CD14-positive monocyte (primary cell): Measurements from ENCODE around the gene POC5. TPM values are rescaled to one million over a fixed set of nuclear protein-coding genes. Genes with fewer than 3 reads are reported as not detected.

Experiments used
- DNase-seq, 3 donors: peaks; one replicate each; pipeline ENCODE4 v3.0.0-alpha.2; 2011 to 2022
- H2AFZ ChIP-seq: 2 replicates; pipeline ENCODE4 v1.6.0; 2012; ENCODE audit warnings: mild to moderate bottlenecking, low read depth, low read length, inconsistent platforms; ENCODE audit not compliant: insufficient read depth, poor library complexity, severe bottlenecking
- H3K27ac ChIP-seq, 2 donors: 1 replicate in 1 of 2; 2 replicates in 1 of 2; pipeline ENCODE4 v1.5.1; 2012 to 2013; ENCODE audit warnings: low read length in 2 of 2, control low read depth in 1 of 2, inconsistent platforms in 1 of 2, low read depth in 1 of 2, mild to moderate bottlenecking in 1 of 2
- H3K27me3 ChIP-seq, 2 donors: one replicate each; pipeline versions ENCODE4 v1.6.0 to v1.6.1; 2011 to 2013; ENCODE audit warnings: low read length in 2 of 2; ENCODE audit not compliant: control insufficient read depth in 2 of 2, insufficient read depth in 2 of 2
- H3K36me3 ChIP-seq, 2 donors: replicated peaks in 1 of 2; 1 replicate in 1 of 2; 2 replicates in 1 of 2; pipeline versions ENCODE4 v1.5.1 to v1.6.1; 2012 to 2013; ENCODE audit warnings: low read length in 2 of 2, control low read depth in 1 of 2, inconsistent platforms in 1 of 2, mild to moderate bottlenecking in 1 of 2; ENCODE audit not compliant: insufficient read depth in 2 of 2, control insufficient read depth in 1 of 2
- H3K4me1 ChIP-seq, 2 donors: 1 replicate in 1 of 2; 2 replicates in 1 of 2; pipeline versions ENCODE4 v1.5.1 to v1.6.1; 2012 to 2013; ENCODE audit warnings: low read length in 2 of 2, control low read depth in 1 of 2, inconsistent platforms in 1 of 2, mild to moderate bottlenecking in 1 of 2, moderate library complexity in 1 of 2; ENCODE audit not compliant: insufficient read depth in 2 of 2, control insufficient read depth in 1 of 2
- H3K4me2 ChIP-seq: replicated peaks from 2 replicates; pipeline ENCODE3; 2012; ENCODE audit warnings: low read length, moderate library complexity, mild to moderate bottlenecking; ENCODE audit not compliant: poor library complexity, severe bottlenecking; ENCODE audit errors: extremely low read depth
- H3K4me3 ChIP-seq, 3 experiments: fragments of 200-600 bp in 1 of 3; sonication (generic) in 1 of 3; replicated peaks in 1 of 3; 1 replicate in 2 of 3; 2 replicates in 1 of 3; pipeline ENCODE4 v1.5.1; 2011 to 2013; ENCODE audit warnings: low read length in 3 of 3, mild to moderate bottlenecking in 3 of 3, control low read depth in 2 of 3, low read depth in 2 of 3, inconsistent platforms in 1 of 3, moderate library complexity in 1 of 3
- H3K79me2 ChIP-seq: 2 replicates; pipeline ENCODE4 v1.6.0; 2012; ENCODE audit warnings: mild to moderate bottlenecking, control low read depth, inconsistent platforms, low read length, moderate library complexity; ENCODE audit not compliant: insufficient read depth
- H3K9ac ChIP-seq: 2 replicates; pipeline ENCODE4 v1.6.0; 2017; ENCODE audit warnings: low read length, mild to moderate bottlenecking; ENCODE audit not compliant: insufficient read depth, poor library complexity, severe bottlenecking
- H3K9me3 ChIP-seq, 2 donors: replicated peaks in 1 of 2; 1 replicate in 1 of 2; 2 replicates in 1 of 2; pipeline versions ENCODE4 v1.5.1 to v1.6.1; 2012 to 2013; ENCODE audit warnings: low read length in 2 of 2, control low read depth in 1 of 2; ENCODE audit not compliant: control insufficient read depth in 1 of 2, insufficient read depth in 1 of 2
- H4K20me1 ChIP-seq: 2 replicates; pipeline ENCODE4 v1.6.0; 2012; ENCODE audit warnings: mild to moderate bottlenecking, low read length, control low read depth, moderate library complexity; ENCODE audit not compliant: insufficient read depth
- H3K27ac Mint-ChIP-seq, 7 donors: one replicate each; pipeline ENCODE4 v1.8.0; 2020; ENCODE audit warnings: mild to moderate bottlenecking in 7 of 7, mixed read lengths in 7 of 7, moderate library complexity in 6 of 7, inconsistent platforms in 2 of 7
- H3K27me3 Mint-ChIP-seq, 3 donors: one replicate each; pipeline ENCODE4 v1.8.0; 2021 to 2022; ENCODE audit warnings: low read depth in 3 of 3, mild to moderate bottlenecking in 3 of 3, mixed read lengths in 3 of 3, moderate library complexity in 3 of 3, inconsistent platforms in 1 of 3
- H3K36me3 Mint-ChIP-seq, 2 donors: one replicate each; pipeline ENCODE4 v1.8.0; 2020; ENCODE audit warnings: mixed read lengths in 2 of 2, inconsistent platforms in 1 of 2, mild to moderate bottlenecking in 1 of 2
- H3K4me1 Mint-ChIP-seq: one replicate; pipeline ENCODE4 v1.8.0; 2020; ENCODE audit warnings: mild to moderate bottlenecking, mixed read lengths
- H3K4me3 Mint-ChIP-seq, 2 donors: one replicate each; pipeline ENCODE4 v1.8.0; 2020; ENCODE audit warnings: mild to moderate bottlenecking in 2 of 2, mixed read lengths in 2 of 2, moderate library complexity in 1 of 2
- H3K9me3 Mint-ChIP-seq, 7 donors: one replicate each; pipeline ENCODE4 v1.8.0; 2020 to 2022; ENCODE audit warnings: mixed read lengths in 7 of 7, mild to moderate bottlenecking in 6 of 7, moderate library complexity in 6 of 7, inconsistent platforms in 2 of 7
- WGBS: methylation state at CpG from one replicate; pipeline ENCODE4 v1.1.5; 2013; ENCODE audit warnings: missing lambda C conversion rate; ENCODE audit not compliant: insufficient coverage; 5-methylcytosine and 5-hydroxymethylcytosine counted together
- intact Hi-C, 2 donors: fragments of 100-400 bp; cut with micrococcal nuclease; formaldehyde crosslinking; loops; one replicate each; pipeline versions ENCODE4 v1.15.0 to v1.15.1; 2023
- polyA plus RNA-seq, 3 donors: library from polyadenylated mRNA; depleted of rRNA in 1 of 3; unstranded in 2 of 3; stranded (reverse) in 1 of 3; fragments of 300-500 nt in 2 of 3; fragments of >200 nt in 1 of 3; fragmentation: Illumina TruSeq in 2 of 3; gene quantifications; 1 replicate in 2 of 3; 2 replicates in 1 of 3; pipeline ENCODE4 v1.2.3, GENCODE V29; 2012 to 2021
- TF ChIP-seq, protein P1 (sequence below): fragments of 200-600 bp; IDR thresholded peaks from one replicate; pipeline ENCODE4 v1.8.0; 2022; ENCODE audit warnings: antibody characterized with exemption, mild to moderate bottlenecking

POC5 gene
- polyA plus RNA-seq, 3 donors, result 4.3 to 13.5 (median 5.5) TPM

GRCh38 chr5:75756211-75756610 lies 39.0 kb upstream of the POC5 start:
- Histone ChIP-seq H3K4me3 (no peak overlapping the region), H3K27ac (no peak overlapping the region), H3K4me1 (no peaks in the 10 kb centered on the region), H3K79me2 (no peaks in the 10 kb centered on the region), H3K9me3 (no peaks in the 10 kb centered on the region), H3K36me3 (no peaks in the 10 kb centered on the region), H3K4me2 (no peak overlapping the region), H2AFZ (no peak overlapping the region), H3K9ac (no peak overlapping the region), H3K27me3 (peaks cover 11 to 38% of the 10 kb centered on the region in 2 donors), H4K20me1 (no peaks in the 10 kb centered on the region)
- Mint-ChIP-seq H3K4me1 (no peaks in the 10 kb centered on the region), H3K9me3 (peaks cover 0 to 11% (median 2%) of the 10 kb centered on the region in 7 donors), H3K4me3 (peak overlapping the region in 1 of 2 donors; percentile 76), H3K27ac (no peak overlapping the region), H3K27me3 (peaks cover 14 to 31% (median 23%) of the 10 kb centered on the region in 3 donors), H3K36me3 (no peaks in the 10 kb centered on the region)
- WGBS, result 40% methylated on average over 1 of the region's 2 CpGs
- DNase-seq, result no peak
- intact Hi-C loops, result no loop called here
- TF ChIP-seq, protein P1, sequence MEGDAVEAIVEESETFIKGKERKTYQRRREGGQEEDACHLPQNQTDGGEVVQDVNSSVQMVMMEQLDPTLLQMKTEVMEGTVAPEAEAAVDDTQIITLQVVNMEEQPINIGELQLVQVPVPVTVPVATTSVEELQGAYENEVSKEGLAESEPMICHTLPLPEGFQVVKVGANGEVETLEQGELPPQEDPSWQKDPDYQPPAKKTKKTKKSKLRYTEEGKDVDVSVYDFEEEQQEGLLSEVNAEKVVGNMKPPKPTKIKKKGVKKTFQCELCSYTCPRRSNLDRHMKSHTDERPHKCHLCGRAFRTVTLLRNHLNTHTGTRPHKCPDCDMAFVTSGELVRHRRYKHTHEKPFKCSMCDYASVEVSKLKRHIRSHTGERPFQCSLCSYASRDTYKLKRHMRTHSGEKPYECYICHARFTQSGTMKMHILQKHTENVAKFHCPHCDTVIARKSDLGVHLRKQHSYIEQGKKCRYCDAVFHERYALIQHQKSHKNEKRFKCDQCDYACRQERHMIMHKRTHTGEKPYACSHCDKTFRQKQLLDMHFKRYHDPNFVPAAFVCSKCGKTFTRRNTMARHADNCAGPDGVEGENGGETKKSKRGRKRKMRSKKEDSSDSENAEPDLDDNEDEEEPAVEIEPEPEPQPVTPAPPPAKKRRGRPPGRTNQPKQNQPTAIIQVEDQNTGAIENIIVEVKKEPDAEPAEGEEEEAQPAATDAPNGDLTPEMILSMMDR, result no peak

DNA sequence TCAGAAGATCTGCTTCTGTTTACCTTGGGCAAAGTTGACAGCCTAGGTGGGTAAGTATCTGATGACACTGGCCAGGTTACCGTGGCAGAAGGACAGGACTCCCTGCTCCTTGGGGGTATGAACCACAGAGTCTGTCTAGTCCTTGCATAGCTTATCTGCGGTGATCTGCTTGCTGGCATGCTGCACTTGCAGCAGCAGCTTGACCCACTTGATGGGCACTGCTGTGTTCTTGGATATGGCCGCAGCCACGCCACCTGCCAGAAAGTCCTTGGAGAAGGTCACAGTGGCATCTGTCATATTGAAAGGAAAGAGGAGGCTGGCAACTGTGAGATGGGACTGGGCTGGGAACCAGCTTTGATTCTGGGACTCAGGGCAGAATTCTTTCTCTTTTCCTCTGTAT lies 35.9 kb upstream of the POC5 start:
- Histone ChIP-seq H3K27me3 (peaks cover 11 to 37% of the 10 kb centered on the region in 2 donors), H3K79me2 (no peaks in the 10 kb centered on the region), H3K36me3 (no peaks in the 10 kb centered on the region), H2AFZ (no peak overlapping the region), H3K9ac (no peak overlapping the region), H4K20me1 (no peaks in the 10 kb centered on the region), H3K27ac (no peak overlapping the region), H3K9me3 (no peaks in the 10 kb centered on the region), H3K4me1 (no peaks in the 10 kb centered on the region), H3K4me3 (no peak overlapping the region), H3K4me2 (no peak overlapping the region)
- no peak overlapping the region for H3K27ac Mint-ChIP-seq
- 100% methylated on average over 1 of the region's 4 CpGs for WGBS
- H3K4me1 Mint-ChIP-seq, result no peaks in the 10 kb centered on the region
- H3K9me3 Mint-ChIP-seq, result peaks cover 0 to 4% (median 1%) of the 10 kb centered on the region in 7 donors
- DNase-seq, result no peak
- intact Hi-C loops, result no loop called here
- H3K4me3 Mint-ChIP-seq, result peak overlapping the region in 1 of 2 donors; percentile 18
- TF ChIP-seq, protein P1, result no peak
- peaks cover 18 to 29% (median 21%) of the 10 kb centered on the region in 3 donors for H3K27me3 Mint-ChIP-seq
- H3K36me3 Mint-ChIP-seq, result no peaks in the 10 kb centered on the region
